Mammary epithelial cell (primary cell): ENCODE results near the gene FOXK2.

ENCODE experiments used
- EZH2 ChIP-seq: IDR thresholded peaks from 2 replicates; pipeline ENCODE4 v1.6.1; 2012; ENCODE audit warnings: low read length, inconsistent platforms, borderline replicate concordance
- TF ChIP-seq, protein P1 (sequence below), 2 donors: IDR thresholded peaks in 1 of 2; conservative IDR thresholded peaks in 1 of 2; 2 replicates each; pipeline ENCODE4 v1.5.1; 2011 to 2012; ENCODE audit warnings: inconsistent platforms in 2 of 2, low read length in 2 of 2, mild to moderate bottlenecking in 2 of 2, control low read depth in 1 of 2, low read depth in 1 of 2; ENCODE audit not compliant: insufficient read depth in 1 of 2; ENCODE audit errors: extremely low read depth in 1 of 2

DNA sequence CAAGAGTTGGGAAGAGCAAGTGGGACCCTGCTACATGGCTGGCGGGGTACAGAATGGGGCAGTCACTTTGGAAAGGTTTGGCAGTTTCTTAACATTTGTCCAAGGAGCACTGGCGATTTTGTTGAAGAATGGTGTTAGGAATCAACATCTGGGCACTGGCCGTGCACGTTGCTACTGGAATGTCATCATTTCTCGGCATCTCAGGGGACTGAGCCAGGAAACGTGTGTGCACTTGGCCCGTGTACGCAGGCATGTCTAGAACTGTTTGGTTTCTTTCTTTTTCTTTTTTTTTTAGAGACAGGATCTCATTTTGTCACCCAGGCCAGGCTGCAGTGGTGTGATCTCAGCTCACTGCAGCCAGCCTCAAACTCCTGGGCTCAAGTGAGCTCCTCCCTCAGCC is 17.3 kb upstream of the FOXK2 start:
- TF ChIP-seq, protein P1, sequence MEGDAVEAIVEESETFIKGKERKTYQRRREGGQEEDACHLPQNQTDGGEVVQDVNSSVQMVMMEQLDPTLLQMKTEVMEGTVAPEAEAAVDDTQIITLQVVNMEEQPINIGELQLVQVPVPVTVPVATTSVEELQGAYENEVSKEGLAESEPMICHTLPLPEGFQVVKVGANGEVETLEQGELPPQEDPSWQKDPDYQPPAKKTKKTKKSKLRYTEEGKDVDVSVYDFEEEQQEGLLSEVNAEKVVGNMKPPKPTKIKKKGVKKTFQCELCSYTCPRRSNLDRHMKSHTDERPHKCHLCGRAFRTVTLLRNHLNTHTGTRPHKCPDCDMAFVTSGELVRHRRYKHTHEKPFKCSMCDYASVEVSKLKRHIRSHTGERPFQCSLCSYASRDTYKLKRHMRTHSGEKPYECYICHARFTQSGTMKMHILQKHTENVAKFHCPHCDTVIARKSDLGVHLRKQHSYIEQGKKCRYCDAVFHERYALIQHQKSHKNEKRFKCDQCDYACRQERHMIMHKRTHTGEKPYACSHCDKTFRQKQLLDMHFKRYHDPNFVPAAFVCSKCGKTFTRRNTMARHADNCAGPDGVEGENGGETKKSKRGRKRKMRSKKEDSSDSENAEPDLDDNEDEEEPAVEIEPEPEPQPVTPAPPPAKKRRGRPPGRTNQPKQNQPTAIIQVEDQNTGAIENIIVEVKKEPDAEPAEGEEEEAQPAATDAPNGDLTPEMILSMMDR (conservative IDR thresholded peaks at IDR 0.05 in 1 of 2, IDR thresholded peaks at IDR 0.05 in 1 of 2; ENCODE audit: extremely low read depth in 1 of 2, insufficient read depth in 1 of 2, low read depth in 1 of 2, low read length in 2 of 2) = no peak
- no peak for TF ChIP-seq EZH2
